Eye (tissue), 1 donor: ENCODE measurements around the gene MACROD2.

Source experiments
- DNase-seq: peaks from one replicate; pipeline ENCODE4 v3.0.0-alpha.2; 2015

The MACROD2 gene

GRCh38 chr20:15253431-15253830 is 1258.1 kb downstream of the MACROD2 start:
- no peak for DNase-seq

- DNase-seq, result peak; percentile 54
Observed at GRCh38 chr20:15256676-15257568, 1261.6 kb downstream of the MACROD2 start.

GRCh38 chr20:15257569-15257870 is 1262.2 kb downstream of the MACROD2 start:
- DNase-seq, result no peak

GRCh38 chr20:15265581-15266309 is 1270.4 kb downstream of the MACROD2 start:
- peak; percentile 36 for DNase-seq

GRCh38 chr20:15267935-15268334 is 1272.6 kb downstream of the MACROD2 start:
- no peak for DNase-seq

- DNase-seq, result no peak
Observed at GRCh38 chr20:15278041-15278440, 1282.7 kb downstream of the MACROD2 start.

GRCh38 chr20:15287329-15287728 is 1292.0 kb downstream of the MACROD2 start:
- no peak for DNase-seq

- no peak for DNase-seq
Observed at GRCh38 chr20:15288106-15288505, 1292.8 kb downstream of the MACROD2 start.

- DNase-seq, result no peak
Observed at GRCh38 chr20:15289337-15289736, 1294.0 kb downstream of the MACROD2 start.

GRCh38 chr20:15292405-15292804 is 1297.1 kb downstream of the MACROD2 start:
- no peak for DNase-seq

- DNase-seq, result no peak
Observed at GRCh38 chr20:15296422-15296821, 1301.1 kb downstream of the MACROD2 start.

GRCh38 chr20:15297059-15297875 is 1302.0 kb downstream of the MACROD2 start:
- no peak for DNase-seq

GRCh38 chr20:15302075-15302474 is 1306.8 kb downstream of the MACROD2 start:
- no peak for DNase-seq

GRCh38 chr20:15310361-15310760 is 1315.0 kb downstream of the MACROD2 start:
- DNase-seq, result no peak

- no peak for DNase-seq
Observed at GRCh38 chr20:15316556-15316955, 1321.2 kb downstream of the MACROD2 start.

- DNase-seq, result no peak
Observed at GRCh38 chr20:15317546-15318232, 1322.4 kb downstream of the MACROD2 start.

- no peak for DNase-seq
Observed at GRCh38 chr20:15318682-15319081, 1323.4 kb downstream of the MACROD2 start.

GRCh38 chr20:15319439-15319838 is 1324.1 kb downstream of the MACROD2 start:
- no peak for DNase-seq

GRCh38 chr20:15320941-15321340 is 1325.6 kb downstream of the MACROD2 start:
- no peak for DNase-seq

- no peak for DNase-seq
Observed at GRCh38 chr20:15327123-15327522, 1331.8 kb downstream of the MACROD2 start.

- no peak for DNase-seq
Observed at GRCh38 chr20:15328084-15328483, 1332.8 kb downstream of the MACROD2 start.

- no peak for DNase-seq
Observed at GRCh38 chr20:15332711-15333160, 1337.4 kb downstream of the MACROD2 start.

- no peak for DNase-seq
Observed at GRCh38 chr20:15333170-15333569, 1337.9 kb downstream of the MACROD2 start.
